Tibial artery (tissue), 4 donors: Measurements from ENCODE around the gene INPP4B.

Source experiments
- DNase-seq, 2 donors: peaks; one replicate each; pipeline ENCODE4 v3.0.0-alpha.2; 2019
- H3K27ac ChIP-seq, 2 donors: fragments of 200-600 bp; sonication (generic) in 1 of 2; 1 replicate in 1 of 2; 2 replicates in 1 of 2; pipeline ENCODE4 v1.5.1; 2018 to 2019; ENCODE audit warnings: mild to moderate bottlenecking in 1 of 2
- H3K27me3 ChIP-seq, 2 donors: fragments of 200-600 bp; sonication (generic) in 1 of 2; one replicate each; pipeline versions ENCODE4 v1.5.1 to v1.6.0; 2016 to 2019
- H3K36me3 ChIP-seq, 3 donors: fragments of 200-600 bp; sonication (generic) in 2 of 3; one replicate each; pipeline ENCODE4 v1.5.1; 2016 to 2019; ENCODE audit warnings: mild to moderate bottlenecking in 2 of 3
- H3K4me1 ChIP-seq, 4 donors: fragments of 200-600 bp; sonication (generic) in 2 of 4; 1 replicate in 3 of 4; 2 replicates in 1 of 4; pipeline ENCODE4 v1.5.1; 2016 to 2019
- H3K4me3 ChIP-seq, 2 donors: fragments of 200-600 bp; sonication (generic) in 1 of 2; 1 replicate in 1 of 2; 2 replicates in 1 of 2; pipeline ENCODE4 v1.5.1; 2018 to 2019; ENCODE audit warnings: mild to moderate bottlenecking in 2 of 2
- H3K9me3 ChIP-seq, 3 donors: fragments of 200-600 bp; sonication (generic) in 1 of 3; one replicate each; pipeline ENCODE4 v1.5.1; 2016 to 2019
- intact Hi-C: fragments of 100-400 bp; cut with DNase I; formaldehyde crosslinking; loops from one replicate; pipeline ENCODE4 v1.15.0; 2023; ENCODE audit warnings: low total_unique reads
- TF ChIP-seq, protein P1 (sequence below), 2 experiments: fragments of 200-600 bp in 1 of 2; fragments of 450-650 bp in 1 of 2; IDR thresholded peaks; one replicate each; pipeline ENCODE4 v1.5.1; 2017 to 2019; ENCODE audit warnings: antibody characterized with exemption in 2 of 2, mild to moderate bottlenecking in 1 of 2, moderate library complexity in 1 of 2

Gene INPP4B

DNA sequence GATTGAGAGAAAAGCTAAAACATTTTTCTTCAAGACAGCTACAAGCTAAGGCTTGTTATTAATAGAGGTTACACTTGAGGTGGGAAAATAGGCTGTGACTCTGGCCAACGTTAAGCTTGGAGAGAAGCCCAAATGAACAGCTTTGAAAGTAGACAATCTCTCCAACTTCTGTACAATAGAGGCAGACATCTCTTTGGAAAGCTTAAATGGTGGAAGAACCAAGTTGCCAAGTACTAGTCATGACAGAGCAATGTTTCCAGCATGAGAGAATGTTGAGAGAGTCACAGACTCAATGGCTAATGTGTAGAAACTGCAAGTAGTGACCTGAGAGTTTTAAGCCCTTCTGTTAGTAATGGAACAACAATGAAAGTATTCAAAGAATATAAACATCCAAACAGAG, 298.1 kb downstream of the INPP4B start:
- H3K4me1 ChIP-seq: peaks cover 0 to 6% (median 0%) of the 10 kb centered on the region in 4 donors
- TF ChIP-seq, protein P1, sequence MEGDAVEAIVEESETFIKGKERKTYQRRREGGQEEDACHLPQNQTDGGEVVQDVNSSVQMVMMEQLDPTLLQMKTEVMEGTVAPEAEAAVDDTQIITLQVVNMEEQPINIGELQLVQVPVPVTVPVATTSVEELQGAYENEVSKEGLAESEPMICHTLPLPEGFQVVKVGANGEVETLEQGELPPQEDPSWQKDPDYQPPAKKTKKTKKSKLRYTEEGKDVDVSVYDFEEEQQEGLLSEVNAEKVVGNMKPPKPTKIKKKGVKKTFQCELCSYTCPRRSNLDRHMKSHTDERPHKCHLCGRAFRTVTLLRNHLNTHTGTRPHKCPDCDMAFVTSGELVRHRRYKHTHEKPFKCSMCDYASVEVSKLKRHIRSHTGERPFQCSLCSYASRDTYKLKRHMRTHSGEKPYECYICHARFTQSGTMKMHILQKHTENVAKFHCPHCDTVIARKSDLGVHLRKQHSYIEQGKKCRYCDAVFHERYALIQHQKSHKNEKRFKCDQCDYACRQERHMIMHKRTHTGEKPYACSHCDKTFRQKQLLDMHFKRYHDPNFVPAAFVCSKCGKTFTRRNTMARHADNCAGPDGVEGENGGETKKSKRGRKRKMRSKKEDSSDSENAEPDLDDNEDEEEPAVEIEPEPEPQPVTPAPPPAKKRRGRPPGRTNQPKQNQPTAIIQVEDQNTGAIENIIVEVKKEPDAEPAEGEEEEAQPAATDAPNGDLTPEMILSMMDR (IDR thresholded peaks at IDR 0.05): no peak
- H3K9me3 ChIP-seq: no peaks in the 10 kb centered on the region
- H3K36me3 ChIP-seq: no peaks in the 10 kb centered on the region
- no peak for DNase-seq
- no peaks in the 10 kb centered on the region for H3K27me3 ChIP-seq
- H3K4me3 ChIP-seq: no peak overlapping the region
- intact Hi-C loops: no loop called here
- H3K27ac ChIP-seq: no peak overlapping the region

DNA sequence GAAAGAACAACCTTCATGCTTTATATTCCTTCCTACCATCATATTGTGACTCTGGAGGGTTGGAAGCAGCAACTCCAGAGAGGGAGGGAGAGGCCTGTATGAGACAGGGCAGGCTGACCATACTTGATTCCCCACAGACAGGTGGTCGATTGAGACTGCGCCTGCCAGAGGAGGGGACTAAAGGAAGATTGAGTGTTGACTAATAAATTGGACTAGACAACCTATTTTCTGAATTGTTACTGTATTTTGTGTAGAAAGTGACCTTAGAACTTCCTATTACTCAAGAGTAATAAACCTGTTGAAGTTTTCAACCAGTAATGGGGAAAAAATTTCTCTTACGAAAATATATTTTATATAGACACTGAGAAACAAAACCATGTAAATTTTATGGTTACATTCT, 301.5 kb downstream of the INPP4B start:
- TF ChIP-seq, protein P1 (IDR thresholded peaks at IDR 0.05): no peak
- no peak for DNase-seq
- intact Hi-C loops: no loop called here
- Histone ChIP-seq H3K9me3 (no peaks in the 10 kb centered on the region), H3K4me3 (no peak overlapping the region), H3K27ac (no peak overlapping the region), H3K4me1 (peaks cover 0 to 6% (median 0%) of the 10 kb centered on the region in 4 donors), H3K36me3 (no peaks in the 10 kb centered on the region), H3K27me3 (no peaks in the 10 kb centered on the region)

DNA sequence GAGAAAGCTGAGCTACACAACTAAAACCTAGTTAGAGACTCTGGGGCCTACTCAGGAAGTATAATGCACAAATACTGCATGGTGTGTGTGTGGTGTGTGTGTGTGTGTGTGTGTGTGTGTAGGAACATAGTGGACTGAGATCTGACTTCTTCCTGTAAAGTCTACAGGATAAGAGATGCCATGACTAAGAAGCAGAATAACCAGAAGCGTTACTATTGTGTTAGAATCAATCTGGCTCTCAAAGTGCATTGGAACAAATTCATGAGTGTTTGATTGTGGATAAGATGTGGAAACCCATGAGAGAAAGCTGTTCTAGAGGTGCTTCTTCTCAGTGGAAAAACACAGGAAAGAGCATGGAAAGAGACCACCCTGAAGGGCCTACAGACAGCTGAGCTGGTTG, 302.1 kb downstream of the INPP4B start:
- H3K9me3 ChIP-seq: no peaks in the 10 kb centered on the region

DNA sequence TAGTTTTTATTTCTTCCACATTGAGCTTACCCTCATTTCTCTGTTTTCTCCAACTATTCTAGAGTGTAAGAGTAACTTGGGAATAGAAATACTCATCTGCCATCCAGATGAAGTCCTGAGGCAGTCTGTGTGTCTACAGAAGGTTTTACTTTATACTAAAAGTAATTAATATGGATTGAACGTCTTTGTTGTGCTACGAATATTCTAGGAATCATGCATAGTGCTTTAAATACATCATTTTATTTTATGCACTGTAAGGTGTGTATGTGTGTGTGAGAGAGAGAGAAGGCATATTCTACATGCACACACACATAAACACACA, 305.7 kb downstream of the INPP4B start:
- TF ChIP-seq, protein P1 (IDR thresholded peaks at IDR 0.05): no peak
- no peak overlapping the region for H3K4me3 ChIP-seq
- H3K36me3 ChIP-seq: no peaks in the 10 kb centered on the region
- intact Hi-C loops: no loop called here
- H3K27me3 ChIP-seq: no peaks in the 10 kb centered on the region
- H3K27ac ChIP-seq: no peak overlapping the region
- no peak for DNase-seq
- no peaks in the 10 kb centered on the region for H3K9me3 ChIP-seq
- no peaks in the 10 kb centered on the region for H3K4me1 ChIP-seq

More for the DNA sequence above, 302.1 kb downstream of the INPP4B start:
- no peak for DNase-seq
- Histone ChIP-seq H3K27ac (no peak overlapping the region), H3K4me1 (peaks cover 0 to 6% (median 0%) of the 10 kb centered on the region in 4 donors), H3K4me3 (no peak overlapping the region), H3K36me3 (no peaks in the 10 kb centered on the region), H3K27me3 (no peaks in the 10 kb centered on the region)
- TF ChIP-seq, protein P1 (IDR thresholded peaks at IDR 0.05): no peak
- intact Hi-C loops: no loop called here

DNA sequence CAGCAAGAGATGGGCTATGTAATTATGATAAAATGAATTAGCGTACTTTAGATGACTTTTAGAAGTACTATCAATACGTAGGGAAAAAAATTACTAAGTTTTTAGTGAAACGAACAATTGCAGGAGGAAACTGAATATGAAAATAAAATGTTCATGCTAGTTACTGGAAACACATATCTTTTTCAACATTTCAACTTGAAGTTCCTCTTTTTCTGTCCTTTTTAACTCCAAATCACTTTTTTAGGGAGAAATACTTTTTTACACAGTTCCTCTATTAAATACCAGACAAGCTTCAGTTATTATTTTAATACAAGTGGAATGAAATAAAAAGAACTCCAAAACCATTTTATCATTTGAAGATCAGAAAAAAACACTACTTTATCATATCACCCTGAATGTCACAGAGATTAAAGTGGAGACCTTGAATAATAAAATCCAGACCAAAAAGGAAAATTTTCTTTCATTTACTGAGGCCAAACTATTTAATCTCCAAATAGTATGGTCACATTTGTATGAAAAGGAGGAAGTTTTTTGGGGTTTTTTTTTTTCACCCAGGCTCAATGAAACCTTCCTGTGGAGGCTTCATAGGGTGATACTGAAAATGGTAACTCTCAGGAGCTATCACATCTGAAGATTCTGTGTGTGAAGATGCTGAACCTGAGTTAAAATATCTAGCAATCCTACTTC, 306.2 kb downstream of the INPP4B start:
- Histone ChIP-seq H3K27me3 (no peaks in the 10 kb centered on the region), H3K4me1 (no peaks in the 10 kb centered on the region), H3K36me3 (no peaks in the 10 kb centered on the region), H3K27ac (no peak overlapping the region), H3K4me3 (no peak overlapping the region), H3K9me3 (no peaks in the 10 kb centered on the region)
- TF ChIP-seq, protein P1 (IDR thresholded peaks at IDR 0.05): no peak
- intact Hi-C loops: no loop called here
- no peak for DNase-seq

DNA sequence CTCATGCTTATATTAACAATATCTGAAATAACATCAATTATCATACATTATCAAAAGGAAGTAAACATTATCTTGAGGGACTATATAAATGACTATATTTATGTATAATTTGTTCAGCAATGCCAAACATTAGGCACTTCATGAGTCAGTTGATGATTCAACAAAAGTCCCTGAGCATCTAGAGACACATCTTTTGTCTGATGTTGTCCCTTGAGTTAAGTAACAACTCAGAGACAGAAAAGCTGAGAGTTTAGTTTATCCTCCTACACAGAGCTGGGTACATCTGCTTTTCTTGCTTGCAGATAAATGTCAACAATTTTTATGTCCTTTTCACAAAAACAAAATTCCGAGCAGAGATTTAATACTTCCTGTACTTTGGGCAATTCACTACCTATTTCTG, 311.1 kb downstream of the INPP4B start:
- DNase-seq: no peak
- H3K4me1 ChIP-seq: no peaks in the 10 kb centered on the region
- H3K9me3 ChIP-seq: no peaks in the 10 kb centered on the region
- TF ChIP-seq, protein P1 (IDR thresholded peaks at IDR 0.05): no peak
- H3K27me3 ChIP-seq: no peaks in the 10 kb centered on the region
- H3K27ac ChIP-seq: no peak overlapping the region
- no peaks in the 10 kb centered on the region for H3K36me3 ChIP-seq
- intact Hi-C loops: no loop called here
- no peak overlapping the region for H3K4me3 ChIP-seq
